Measurements from ENCODE around the gene NR3C1.

GRCh38 chr5:143331956-143332355, 71.5 kb downstream of the NR3C1 start:
- TF ChIP-seq CTCF (IDR thresholded peaks at IDR 0.05) (no peak), POLR2A (IDR thresholded peaks at IDR 0.05) (no peak)
